ENCODE data around the gene ADGRV1.

The ADGRV1 gene

DNA sequence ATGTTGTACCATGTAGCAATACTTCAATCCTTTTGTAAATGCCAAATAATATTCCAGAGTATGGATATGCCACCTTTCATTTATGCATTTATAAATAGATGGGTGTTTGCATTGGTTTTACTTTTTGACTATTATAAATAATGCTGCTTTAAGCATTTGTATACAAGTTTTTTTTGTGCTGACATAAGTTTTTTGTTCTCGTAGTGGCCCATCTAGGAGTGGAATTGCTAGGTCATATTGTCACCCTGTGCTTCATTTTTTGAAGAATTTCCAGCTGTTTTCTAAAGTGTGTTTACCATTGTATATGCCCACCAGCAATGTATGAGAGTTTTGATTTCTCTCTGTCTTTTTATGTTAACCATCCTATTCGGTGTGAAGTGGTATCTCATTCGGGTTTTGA, 6.9 kb downstream of the ADGRV1 start:
- no peaks in the 10 kb centered on the region for H3K4me1 ChIP-seq (ENCODE audit: insufficient read depth, low read length, poor library complexity, severe bottlenecking)
- H3K27me3 ChIP-seq (ENCODE audit: insufficient read depth, low read length, poor library complexity, severe bottlenecking), result no peaks in the 10 kb centered on the region
- H3K9ac ChIP-seq (ENCODE audit: low read depth, low read length, poor library complexity, severe bottlenecking), result no peak overlapping the region
- no peaks in the 10 kb centered on the region for H3K79me2 ChIP-seq (ENCODE audit: insufficient read depth, low read length)
- H3K4me2 ChIP-seq (ENCODE audit: low read depth, low read length, poor library complexity, severe bottlenecking), result no peak overlapping the region
- TF ChIP-seq CTCF (conservative IDR thresholded peaks at IDR 0.05; ENCODE audit: low read length) (no peak), EZH2phosphoT487 (IDR thresholded peaks at IDR 0.05; ENCODE audit: borderline replicate concordance) (no peak)
- H3K9me2 ChIP-seq (replicated peaks; ENCODE audit: low read depth, low read length), result no peaks in the 10 kb centered on the region
- H3K9me3 ChIP-seq (ENCODE audit: insufficient read depth, low read depth, low read length), result no peaks in the 10 kb centered on the region
- H3K4me3 ChIP-seq (ENCODE audit: low read length, poor library complexity, severe bottlenecking), result no peak overlapping the region
- H2AFZ ChIP-seq (ENCODE audit: low read length), result no peak overlapping the region
- H3F3A ChIP-seq (ENCODE audit: low read depth), result no peaks in the 10 kb centered on the region
- H4K20me1 ChIP-seq (ENCODE audit: insufficient read depth, low read length, poor library complexity, severe bottlenecking), result no peaks in the 10 kb centered on the region
- H3K36me3 ChIP-seq (ENCODE audit: insufficient read depth, low read length), result no peaks in the 10 kb centered on the region

DNA sequence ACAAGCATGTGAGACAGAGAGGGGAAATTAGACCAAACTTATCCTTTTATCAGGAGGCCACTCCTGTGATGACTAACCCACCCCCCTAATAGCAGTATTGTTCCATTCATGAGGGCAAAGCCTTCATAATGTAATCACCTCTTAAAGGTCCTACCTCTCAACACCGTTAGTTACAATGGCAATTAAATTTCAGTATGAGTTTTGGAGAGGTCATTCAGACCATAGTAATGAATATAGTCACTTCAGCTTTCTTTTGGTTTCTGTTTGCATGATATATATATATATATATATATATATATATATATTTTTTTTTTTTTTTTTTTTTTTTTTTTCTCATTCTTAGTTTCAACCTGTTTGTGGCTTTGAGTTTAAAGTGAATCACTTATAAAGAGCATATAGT, 10.5 kb downstream of the ADGRV1 start:
- TF ChIP-seq CTCF (conservative IDR thresholded peaks at IDR 0.05; ENCODE audit: low read length) (no peak), EZH2phosphoT487 (IDR thresholded peaks at IDR 0.05; ENCODE audit: borderline replicate concordance) (no peak)
- no peaks in the 10 kb centered on the region for H3F3A ChIP-seq (ENCODE audit: low read depth)
- no peaks in the 10 kb centered on the region for H3K9me2 ChIP-seq (replicated peaks; ENCODE audit: low read depth, low read length)
- H3K9me3 ChIP-seq (ENCODE audit: insufficient read depth, low read depth, low read length), result no peaks in the 10 kb centered on the region
- H3K36me3 ChIP-seq (ENCODE audit: insufficient read depth, low read length), result no peaks in the 10 kb centered on the region
- no peaks in the 10 kb centered on the region for H4K20me1 ChIP-seq (ENCODE audit: insufficient read depth, low read length, poor library complexity, severe bottlenecking)
- no peak overlapping the region for H3K4me2 ChIP-seq (ENCODE audit: low read depth, low read length, poor library complexity, severe bottlenecking)
- no peaks in the 10 kb centered on the region for H3K4me1 ChIP-seq (ENCODE audit: insufficient read depth, low read length, poor library complexity, severe bottlenecking)
- H3K4me3 ChIP-seq (ENCODE audit: low read length, poor library complexity, severe bottlenecking), result no peak overlapping the region
- no peaks in the 10 kb centered on the region for H3K27me3 ChIP-seq (ENCODE audit: insufficient read depth, low read length, poor library complexity, severe bottlenecking)
- H3K79me2 ChIP-seq (ENCODE audit: insufficient read depth, low read length), result no peaks in the 10 kb centered on the region
- H3K9ac ChIP-seq (ENCODE audit: low read depth, low read length, poor library complexity, severe bottlenecking), result no peak overlapping the region
- no peak overlapping the region for H2AFZ ChIP-seq (ENCODE audit: low read length)

GRCh38 chr5:90570034-90570433, 11.4 kb downstream of the ADGRV1 start:
- Histone ChIP-seq H3K4me1 (ENCODE audit: insufficient read depth, low read length, poor library complexity, severe bottlenecking) (no peaks in the 10 kb centered on the region), H3K9me2 (replicated peaks; ENCODE audit: low read depth, low read length) (no peaks in the 10 kb centered on the region), H2AFZ (ENCODE audit: low read length) (no peak overlapping the region), H3K79me2 (ENCODE audit: insufficient read depth, low read length) (no peaks in the 10 kb centered on the region), H3K27me3 (ENCODE audit: insufficient read depth, low read length, poor library complexity, severe bottlenecking) (no peaks in the 10 kb centered on the region), H3K9me3 (ENCODE audit: insufficient read depth, low read depth, low read length) (no peaks in the 10 kb centered on the region), H3F3A (ENCODE audit: low read depth) (no peaks in the 10 kb centered on the region), H4K20me1 (ENCODE audit: insufficient read depth, low read length, poor library complexity, severe bottlenecking) (no peaks in the 10 kb centered on the region), H3K36me3 (ENCODE audit: insufficient read depth, low read length) (no peaks in the 10 kb centered on the region), H3K9ac (ENCODE audit: low read depth, low read length, poor library complexity, severe bottlenecking) (no peak overlapping the region), H3K4me2 (ENCODE audit: low read depth, low read length, poor library complexity, severe bottlenecking) (no peak overlapping the region), H3K4me3 (ENCODE audit: low read length, poor library complexity, severe bottlenecking) (no peak overlapping the region)
- TF ChIP-seq EZH2phosphoT487 (IDR thresholded peaks at IDR 0.05; ENCODE audit: borderline replicate concordance) (no peak), CTCF (conservative IDR thresholded peaks at IDR 0.05; ENCODE audit: low read length) (no peak)

Measured in Loucy (cell line).